Right renal cortex interstitium (tissue), 3 donors: ENCODE measurements around the gene SIAE. TPM values are rescaled to one million over a fixed set of nuclear protein-coding genes. Genes with fewer than 3 reads are reported as not detected.

Experiments
- DNase-seq, 3 donors: peaks; one replicate each; pipeline ENCODE4 v3.0.0-alpha.2; 2013; ENCODE audit warnings: low read depth in 3 of 3, low spot score in 2 of 3
- polyA plus RNA-seq, 3 donors: library from polyadenylated mRNA; unstranded; fragments of 120-200 nt; gene quantifications; one replicate each; pipeline ENCODE4 v1.2.1, GENCODE V29; 2013; ENCODE audit not compliant: insufficient read length in 3 of 3

Gene SIAE
- polyA plus RNA-seq = 10 to 100 TPM; 33.1 to 34.5 (median 33.7) TPM

- peak; percentile 89 to 90 (median 90) for DNase-seq
These were observed at the start of gene SIAE, which contains the start of gene SPA17 for GRCh38 chr11:124673333-124674167. Gene SIAE (minus strand): TSS chr11:124673739. CDS start chr11:124673708, 31 bp downstream. Gene SPA17 (plus strand): TSS chr11:124673904. CDS start chr11:124675265, 1,361 bp downstream.

GRCh38 chr11:124722176-124722575 lies 48.6 kb upstream of the SIAE start:
- DNase-seq = no peak

DNA sequence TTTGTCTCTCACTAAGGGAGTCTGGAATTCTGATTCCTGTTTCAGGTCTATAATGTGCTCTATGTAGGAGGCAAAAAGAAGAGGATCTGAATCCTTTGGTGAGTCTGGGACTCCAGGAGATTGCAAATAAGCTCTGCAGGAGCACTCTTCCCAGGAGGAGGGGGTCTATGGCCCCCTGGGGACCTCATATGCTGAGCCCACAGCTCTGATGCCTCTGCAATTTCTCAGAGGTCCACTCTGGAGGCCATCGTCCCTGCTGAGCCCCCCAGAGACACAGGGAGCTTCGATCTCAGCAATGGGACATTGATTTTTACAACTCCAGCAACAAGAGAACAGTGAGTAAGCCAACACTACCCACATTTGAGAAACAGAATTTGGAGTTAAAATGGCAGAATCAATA lies 46.0 kb upstream of the SIAE start:
- DNase-seq = no peak

GRCh38 chr11:124718801-124719200 lies 45.3 kb upstream of the SIAE start:
- DNase-seq = no peak

DNA sequence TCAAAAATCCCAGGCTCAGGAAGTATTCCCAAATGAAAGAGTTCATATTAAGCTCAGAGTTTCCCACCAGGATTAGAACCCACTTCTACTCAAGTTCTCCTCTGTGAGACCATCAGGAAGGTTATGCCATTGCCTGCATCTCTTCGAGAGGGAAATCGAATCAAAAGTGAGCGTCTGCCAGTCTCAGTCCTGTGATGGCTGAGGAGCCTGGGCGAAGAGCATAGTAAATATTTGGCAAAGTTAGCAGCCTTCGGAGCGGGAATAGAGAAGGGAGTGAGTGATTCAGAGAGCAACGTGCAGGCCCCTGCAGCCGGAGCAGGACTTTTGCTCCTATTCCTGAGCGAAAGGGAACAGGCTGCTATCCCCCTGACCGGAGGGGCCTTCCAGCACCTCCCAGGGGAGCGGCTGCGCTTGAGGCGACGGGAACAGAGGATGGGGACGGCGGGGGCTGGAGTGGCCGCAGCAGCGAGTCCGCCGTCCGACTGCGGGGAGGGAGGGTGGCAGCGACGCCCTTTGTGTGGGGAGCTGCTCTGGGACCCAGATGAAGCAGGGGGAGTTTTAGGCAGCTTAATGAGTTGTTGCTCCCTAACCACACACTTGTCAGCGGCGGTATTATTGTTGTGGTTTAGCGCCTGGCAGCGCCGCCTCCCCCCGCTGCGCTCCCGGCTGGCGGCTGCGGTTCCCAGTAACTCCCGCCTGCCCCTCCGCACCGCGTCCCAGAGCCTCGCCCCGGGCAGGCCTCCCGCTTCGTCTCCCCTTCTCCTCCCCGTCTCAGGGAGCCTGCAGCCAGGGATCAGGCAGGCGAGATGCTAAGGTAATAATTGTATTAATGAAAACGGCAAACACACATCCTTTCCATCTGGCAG lies 44.5 kb upstream of the SIAE start:
- no peak for DNase-seq

DNA sequence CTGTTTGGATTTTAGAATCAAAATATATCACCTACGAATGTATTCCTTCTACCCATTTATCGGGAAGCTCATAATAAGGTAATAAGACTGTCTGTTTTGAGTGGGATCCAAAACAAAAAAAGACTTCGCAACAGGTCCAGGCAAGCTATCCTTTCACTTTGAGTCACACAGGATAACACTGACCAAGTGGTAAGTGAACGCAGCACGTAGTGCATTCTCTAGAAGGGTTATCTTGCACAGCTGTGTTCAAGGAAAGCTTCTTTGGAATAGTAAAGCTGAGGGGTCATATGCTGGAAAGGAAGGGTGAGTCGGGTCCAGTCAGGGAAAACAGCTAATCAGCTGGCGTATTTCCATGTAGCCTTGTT lies 43.9 kb upstream of the SIAE start:
- DNase-seq = no peak

- no peak for DNase-seq
These were observed 43.1 kb upstream of the SIAE start for GRCh38 chr11:124716591-124716990.

GRCh38 chr11:124712392-124712791 lies 38.9 kb upstream of the SIAE start:
- no peak for DNase-seq

- no peak for DNase-seq
These were observed 34.3 kb upstream of the SIAE start for GRCh38 chr11:124707829-124708228.

GRCh38 chr11:124700028-124700427 lies 26.5 kb upstream of the SIAE start:
- DNase-seq = no peak

- DNase-seq = no peak
These were observed 26.0 kb upstream of the SIAE start for GRCh38 chr11:124699547-124699946.

- DNase-seq = no peak
These were observed 19.6 kb upstream of the SIAE start for GRCh38 chr11:124693142-124693541.

- no peak for DNase-seq
These were observed 8.9 kb upstream of the SIAE start for GRCh38 chr11:124682443-124682842.

DNA sequence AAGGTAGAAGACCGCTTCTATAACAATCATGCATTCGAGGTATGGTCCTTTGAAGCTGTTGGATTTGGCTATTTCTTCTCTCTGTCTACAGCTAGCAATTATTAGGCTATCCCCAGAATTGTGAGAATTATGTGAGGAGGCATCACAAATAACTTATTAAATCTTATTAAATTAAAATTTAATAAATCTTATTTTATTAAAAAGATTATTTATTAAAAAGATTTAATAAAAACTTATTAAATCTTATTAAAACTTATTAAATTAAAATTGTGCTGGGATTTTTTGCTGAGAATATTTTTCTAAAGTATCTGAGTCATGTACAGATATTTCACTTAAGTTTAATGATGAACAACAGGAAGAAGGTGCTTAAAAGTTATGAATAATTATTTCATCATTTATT lies 7.9 kb upstream of the SIAE start:
- DNase-seq = no peak

DNA sequence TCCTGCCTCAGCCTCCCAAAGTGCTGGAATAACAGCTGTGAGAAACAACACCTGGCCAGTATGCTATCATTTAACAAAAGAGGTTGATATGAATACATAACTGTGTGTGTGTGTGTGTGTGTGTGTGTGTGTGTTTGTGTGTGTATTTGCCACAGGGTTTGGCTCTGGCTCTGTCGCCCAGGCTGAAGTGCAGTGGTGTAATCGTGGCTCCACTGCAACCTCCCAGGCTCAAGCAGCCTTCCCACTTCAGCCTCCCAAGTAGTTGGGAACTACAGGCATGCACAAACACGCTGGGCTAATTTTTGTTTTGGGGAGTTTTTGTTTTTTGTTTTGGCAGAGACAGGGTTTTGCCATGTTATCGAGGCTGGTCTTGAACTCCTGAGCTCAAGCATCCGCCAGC lies 4.9 kb upstream of the SIAE start:
- no peak for DNase-seq

DNA sequence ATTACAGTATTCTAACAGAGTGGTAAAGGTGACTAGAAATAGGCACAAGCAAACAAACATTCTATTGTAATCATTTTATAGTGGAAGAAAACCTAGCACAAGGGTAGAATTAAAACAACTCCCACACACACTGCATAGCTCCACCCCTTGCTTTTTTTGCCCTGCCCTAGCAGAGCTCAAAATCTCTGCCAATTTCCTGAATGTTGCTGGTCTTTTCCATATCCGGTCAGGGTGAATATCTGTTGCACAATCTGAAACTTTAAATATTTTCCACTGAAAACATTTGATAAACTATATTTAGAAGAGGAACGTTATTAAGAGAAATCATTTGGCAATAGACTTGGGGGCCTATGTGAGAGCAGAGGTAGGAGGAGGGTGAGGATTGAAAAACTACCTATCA lies 2.8 kb upstream of the SIAE start:
- no peak for DNase-seq

- DNase-seq = no peak
These were observed 1.0 kb upstream of the SIAE start for GRCh38 chr11:124674571-124674970.

DNA sequence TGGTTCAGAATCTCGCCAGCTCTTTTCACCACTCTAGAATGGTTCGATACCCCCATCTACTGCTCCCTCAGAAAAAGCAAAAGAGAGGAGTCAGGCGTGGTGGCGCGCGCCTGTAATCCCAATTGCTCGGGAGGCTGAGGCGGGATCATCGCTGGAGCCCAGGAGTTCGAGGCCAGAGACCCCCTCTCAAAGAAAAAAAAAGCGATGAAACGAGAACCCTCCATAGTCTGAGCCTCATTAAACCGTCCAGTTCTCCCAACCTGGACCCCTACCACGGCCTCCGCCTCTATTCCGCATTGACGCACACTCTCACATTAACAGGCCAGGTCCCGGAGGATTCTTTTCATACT lies 604 bp upstream of the SIAE start:
- DNase-seq = no peak

DNA sequence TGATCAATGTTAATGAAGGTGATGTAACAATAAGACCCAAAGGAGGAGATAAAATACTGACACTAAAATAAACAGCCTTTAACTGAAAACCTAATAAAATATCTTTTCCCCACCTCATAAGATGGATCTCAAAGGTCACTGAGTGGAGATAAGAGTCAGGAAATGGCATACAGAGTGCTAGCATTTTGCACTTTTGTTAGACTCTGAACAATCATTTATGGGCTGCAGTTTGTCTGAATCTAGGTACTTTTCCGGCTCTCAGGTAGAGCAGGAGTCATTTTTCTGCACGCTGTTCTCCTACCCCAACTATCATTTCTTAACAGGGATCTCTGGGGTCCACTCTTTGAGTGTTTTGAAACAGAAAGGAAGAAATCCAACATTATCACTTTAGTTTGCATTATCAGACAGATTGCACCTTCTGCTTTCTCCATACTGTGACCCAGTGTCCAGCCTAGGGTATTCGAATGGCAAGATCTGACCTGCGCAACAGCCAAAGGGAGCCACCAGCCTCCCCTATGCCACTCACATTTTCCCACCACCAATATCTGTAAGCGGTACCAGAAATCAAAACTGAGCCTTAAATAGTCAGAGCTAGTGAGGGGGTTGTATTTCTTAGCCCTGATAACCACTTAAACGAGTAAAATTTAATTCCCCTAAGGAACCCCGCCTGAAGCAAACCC lies 863 bp downstream of the SIAE start:
- DNase-seq = no peak

DNA sequence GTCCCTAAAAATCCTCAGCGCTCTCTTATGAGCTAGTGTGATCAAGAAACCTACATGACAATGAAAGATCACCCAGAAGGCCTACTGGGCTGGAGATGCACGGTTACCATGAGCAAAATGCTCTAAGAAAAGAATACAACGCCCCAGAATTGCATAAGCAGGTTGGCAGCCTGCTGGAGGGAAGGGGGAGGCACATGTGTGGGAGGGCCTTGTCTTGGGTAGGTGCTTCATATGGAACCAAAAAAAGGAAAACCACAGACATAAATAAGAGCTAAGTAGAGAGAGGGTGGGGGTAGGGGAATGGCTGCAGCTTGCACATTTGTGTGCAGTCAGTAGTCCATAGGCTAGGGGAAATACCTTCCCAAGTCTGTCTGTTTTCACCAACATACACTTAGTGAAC lies 2.8 kb downstream of the SIAE start:
- DNase-seq = no peak

- no peak for DNase-seq
These were observed 4.3 kb downstream of the SIAE start for GRCh38 chr11:124669193-124669592.
